HEK293 (cell line): Measurements from ENCODE around the gene GLTPD2.
A peak's percentile ranks its signal among the peaks of the same experiment; 100 is the strongest.

Source experiments
- CTCF ChIA-PET: fragments of 350-600 bp; formaldehyde crosslinking; extraction: SDS; loops from one replicate; lab custom pipeline; 2021; ENCODE audit warnings: antibody characterized with exemption; lab: Yijun Ruan, JAX
- POLR2A ChIA-PET: fragments of 300-600 bp; formaldehyde crosslinking; extraction: SDS; loops from one replicate; lab custom pipeline; 2020; ENCODE audit warnings: antibody characterized with exemption, inconsistent platforms; lab: Yijun Ruan, JAX
- H3K27ac ChIP-seq: fragments of 200-500 bp; sonication (Bioruptor generic); 2 replicates; pipeline ENCODE4 v1.5.1; 2014; ENCODE audit warnings: low read depth, low read length, control low read depth, inconsistent platforms; ENCODE audit errors: extremely low read depth
- H3K36me3 ChIP-seq, 2 experiments: fragments of 200-500 bp in 1 of 2; sonication (Bioruptor generic) in 1 of 2; 1 replicate in 1 of 2; 2 replicates in 1 of 2; pipeline ENCODE4 v1.5.1; 2014 to 2017; ENCODE audit warnings: inconsistent platforms in 2 of 2, low read length in 2 of 2; ENCODE audit not compliant: control insufficient read depth in 2 of 2, insufficient read depth in 1 of 2
- H3K4me1 ChIP-seq: fragments of 200-500 bp; sonication (Bioruptor generic); 2 replicates; pipeline ENCODE4 v1.5.1; 2014; ENCODE audit warnings: mild to moderate bottlenecking, low read length, inconsistent platforms; ENCODE audit not compliant: control insufficient read depth, insufficient read depth
- H3K4me3 ChIP-seq: 2 replicates; pipeline ENCODE4 v1.5.1; 2011; ENCODE audit warnings: low read depth, mild to moderate bottlenecking, control low read depth, low read length, moderate library complexity
- H3K9me3 ChIP-seq: fragments of 200-500 bp; sonication (Bioruptor generic); 2 replicates; pipeline ENCODE4 v1.5.1; 2014; ENCODE audit warnings: low read depth, low read length, inconsistent platforms; ENCODE audit not compliant: control insufficient read depth, insufficient read depth
- ATF2 ChIP-seq: fragments of 450-650 bp; formaldehyde crosslinking; IDR thresholded peaks from 2 replicates; pipeline ENCODE4 v1.5.1; 2016; ENCODE audit warnings: missing biosample characterization, missing genetic modification characterization, low read depth
- SP3 ChIP-seq: fragments of 450-650 bp; formaldehyde crosslinking; IDR thresholded peaks from 2 replicates; pipeline ENCODE4 v1.5.1; 2016; ENCODE audit warnings: missing biosample characterization, missing genetic modification characterization
- YY1 ChIP-seq: fragments of 450-650 bp; formaldehyde crosslinking; IDR thresholded peaks from 2 replicates; pipeline ENCODE4 v1.5.1; 2018; ENCODE audit warnings: missing biosample characterization, missing genetic modification characterization
- ZBTB20 ChIP-seq: fragments of 450-650 bp; formaldehyde crosslinking; IDR thresholded peaks from 2 replicates; pipeline ENCODE4 v1.5.1; 2016; ENCODE audit warnings: missing biosample characterization, missing genetic modification characterization
- ZBTB8A ChIP-seq: fragments of 450-650 bp; formaldehyde crosslinking; IDR thresholded peaks from 2 replicates; pipeline ENCODE4 v1.5.1; 2016; ENCODE audit warnings: missing biosample characterization, missing genetic modification characterization
- ZEB2 ChIP-seq: fragments of 450-650 bp; formaldehyde crosslinking; IDR thresholded peaks from 2 replicates; pipeline ENCODE4 v1.5.1; 2016; ENCODE audit warnings: missing biosample characterization, missing genetic modification characterization
- ZNF114 ChIP-seq: fragments of 450-650 bp; formaldehyde crosslinking; IDR thresholded peaks from 2 replicates; pipeline ENCODE4 v1.5.0; 2017; ENCODE audit warnings: missing biosample characterization, missing genetic modification characterization
- ZNF138 ChIP-seq: fragments of 450-650 bp; formaldehyde crosslinking; IDR thresholded peaks from 2 replicates; pipeline ENCODE4 v1.5.1; 2016; ENCODE audit warnings: missing biosample characterization, missing genetic modification characterization, borderline replicate concordance
- ZNF148 ChIP-seq: fragments of 450-650 bp; formaldehyde crosslinking; IDR thresholded peaks from 2 replicates; pipeline ENCODE4 v1.5.0; 2017; ENCODE audit warnings: missing biosample characterization, missing genetic modification characterization, borderline replicate concordance
- ZNF184 ChIP-seq: fragments of 450-650 bp; IDR thresholded peaks from 2 replicates; pipeline ENCODE4 v1.5.1; 2018; ENCODE audit warnings: missing biosample characterization, mild to moderate bottlenecking, missing genetic modification characterization
- ZNF214 ChIP-seq: fragments of 450-650 bp; formaldehyde crosslinking; IDR thresholded peaks from 2 replicates; pipeline ENCODE4 v1.5.1; 2017; ENCODE audit warnings: missing biosample characterization, mild to moderate bottlenecking, missing genetic modification characterization, borderline replicate concordance
- ZNF223 ChIP-seq: fragments of 450-650 bp; formaldehyde crosslinking; IDR thresholded peaks from 2 replicates; pipeline ENCODE4 v1.5.1; 2016; ENCODE audit warnings: missing biosample characterization, missing genetic modification characterization
- ZNF274 ChIP-seq, 2 experiments: fragments of 200-500 bp in 1 of 2; fragments of 450-650 bp in 1 of 2; sonication (Bioruptor generic) in 1 of 2; formaldehyde crosslinking in 1 of 2; IDR thresholded peaks; 2 replicates each; pipeline versions ENCODE4 v1.5.1 to v1.6.1; 2014 to 2016; ENCODE audit warnings: borderline replicate concordance in 1 of 2, inconsistent platforms in 1 of 2, low read length in 1 of 2, missing biosample characterization in 1 of 2, missing genetic modification characterization in 1 of 2
- ZNF423 ChIP-seq: fragments of 450-650 bp; formaldehyde crosslinking; IDR thresholded peaks from 2 replicates; pipeline ENCODE4 v1.5.1; 2016; ENCODE audit warnings: missing biosample characterization, missing genetic modification characterization
- ZNF426 ChIP-seq: fragments of 450-650 bp; formaldehyde crosslinking; IDR thresholded peaks from 2 replicates; pipeline ENCODE4 v1.5.1; 2017; ENCODE audit warnings: missing biosample characterization, missing genetic modification characterization, mild to moderate bottlenecking, inconsistent platforms, moderate library complexity
- ZNF433 ChIP-seq: fragments of 450-650 bp; formaldehyde crosslinking; IDR thresholded peaks from 2 replicates; pipeline ENCODE4 v1.5.1; 2016; ENCODE audit warnings: missing biosample characterization, missing genetic modification characterization, low read depth
- ZNF48 ChIP-seq: fragments of 450-650 bp; formaldehyde crosslinking; IDR thresholded peaks from 2 replicates; pipeline ENCODE4 v1.5.1; 2016; ENCODE audit warnings: missing biosample characterization, missing genetic modification characterization
- ZNF510 ChIP-seq: fragments of 450-650 bp; formaldehyde crosslinking; IDR thresholded peaks from 2 replicates; pipeline ENCODE4 v1.5.1; 2018; ENCODE audit warnings: mild to moderate bottlenecking, missing genetic modification characterization, missing biosample characterization; ENCODE audit not compliant: insufficient replicate concordance
- ZNF530 ChIP-seq: fragments of 450-650 bp; formaldehyde crosslinking; IDR thresholded peaks from 2 replicates; pipeline ENCODE4 v1.5.1; 2016; ENCODE audit warnings: low read depth, missing biosample characterization, missing genetic modification characterization
- ZNF544 ChIP-seq: fragments of 450-650 bp; formaldehyde crosslinking; IDR thresholded peaks from 2 replicates; pipeline ENCODE4 v1.5.0; 2017; ENCODE audit warnings: missing biosample characterization, missing genetic modification characterization
- ZNF561 ChIP-seq: fragments of 450-650 bp; IDR thresholded peaks from 2 replicates; pipeline ENCODE4 v1.5.1; 2018; ENCODE audit warnings: missing biosample characterization, missing genetic modification characterization, borderline replicate concordance
- ZNF596 ChIP-seq: fragments of 450-650 bp; IDR thresholded peaks from 2 replicates; pipeline ENCODE4 v1.5.0; 2018; ENCODE audit warnings: missing biosample characterization, mild to moderate bottlenecking, missing genetic modification characterization, moderate library complexity
- ZNF624 ChIP-seq: fragments of 450-650 bp; formaldehyde crosslinking; IDR thresholded peaks from 2 replicates; pipeline ENCODE4 v1.5.1; 2017; ENCODE audit warnings: missing biosample characterization, missing genetic modification characterization
- ZNF629 ChIP-seq: fragments of 450-650 bp; formaldehyde crosslinking; IDR thresholded peaks from 2 replicates; pipeline ENCODE4 v1.5.1; 2017; ENCODE audit warnings: missing biosample characterization, missing genetic modification characterization
- ZNF785 ChIP-seq: fragments of 450-650 bp; formaldehyde crosslinking; IDR thresholded peaks from 2 replicates; pipeline ENCODE4 v1.5.1; 2016; ENCODE audit warnings: missing biosample characterization, missing genetic modification characterization
- TF ChIP-seq, protein P1 (sequence below): fragments of 450-650 bp; formaldehyde crosslinking; IDR thresholded peaks from 2 replicates; pipeline ENCODE4 v1.5.1; 2016; ENCODE audit warnings: missing biosample characterization, missing genetic modification characterization, low read depth
- TF ChIP-seq, protein P2 (sequence below): fragments of 450-650 bp; formaldehyde crosslinking; IDR thresholded peaks from 2 replicates; pipeline ENCODE4 v1.5.1; 2016; ENCODE audit warnings: missing biosample characterization, missing genetic modification characterization

The GLTPD2 gene

GRCh38 chr17:4789701-4789950, 862 bp downstream of the GLTPD2 start (continued):
- TF ChIP-seq ZNF510 (tag by site-specific recombination) (no peak), ZEB2 (tag by site-specific recombination) (0 out of 2 replicates have a peak, but pooled peaks have one; percentile 24), ZNF426 (tag by site-specific recombination) (no peak), ZNF544 (tag by site-specific recombination) (no peak), ZNF433 (no peak), ZNF785 (no peak), ZNF214 (tag by site-specific recombination) (no peak), ZNF184 (tag by site-specific recombination) (no peak), ZNF138 (tag by site-specific recombination) (no peak), ZBTB20 (tag by site-specific recombination) (no peak; the same call in 1 of the 2 replicates), ZNF114 (no peak), ZNF223 (tag by site-specific recombination) (no peak), ZNF629 (tag by site-specific recombination) (no peak)
- TF ChIP-seq, protein P1, sequence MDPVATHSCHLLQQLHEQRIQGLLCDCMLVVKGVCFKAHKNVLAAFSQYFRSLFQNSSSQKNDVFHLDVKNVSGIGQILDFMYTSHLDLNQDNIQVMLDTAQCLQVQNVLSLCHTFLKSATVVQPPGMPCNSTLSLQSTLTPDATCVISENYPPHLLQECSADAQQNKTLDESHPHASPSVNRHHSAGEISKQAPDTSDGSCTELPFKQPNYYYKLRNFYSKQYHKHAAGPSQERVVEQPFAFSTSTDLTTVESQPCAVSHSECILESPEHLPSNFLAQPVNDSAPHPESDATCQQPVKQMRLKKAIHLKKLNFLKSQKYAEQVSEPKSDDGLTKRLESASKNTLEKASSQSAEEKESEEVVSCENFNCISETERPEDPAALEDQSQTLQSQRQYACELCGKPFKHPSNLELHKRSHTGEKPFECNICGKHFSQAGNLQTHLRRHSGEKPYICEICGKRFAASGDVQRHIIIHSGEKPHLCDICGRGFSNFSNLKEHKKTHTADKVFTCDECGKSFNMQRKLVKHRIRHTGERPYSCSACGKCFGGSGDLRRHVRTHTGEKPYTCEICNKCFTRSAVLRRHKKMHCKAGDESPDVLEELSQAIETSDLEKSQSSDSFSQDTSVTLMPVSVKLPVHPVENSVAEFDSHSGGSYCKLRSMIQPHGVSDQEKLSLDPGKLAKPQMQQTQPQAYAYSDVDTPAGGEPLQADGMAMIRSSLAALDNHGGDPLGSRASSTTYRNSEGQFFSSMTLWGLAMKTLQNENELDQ (tag by site-specific recombination) = no peak

DNA sequence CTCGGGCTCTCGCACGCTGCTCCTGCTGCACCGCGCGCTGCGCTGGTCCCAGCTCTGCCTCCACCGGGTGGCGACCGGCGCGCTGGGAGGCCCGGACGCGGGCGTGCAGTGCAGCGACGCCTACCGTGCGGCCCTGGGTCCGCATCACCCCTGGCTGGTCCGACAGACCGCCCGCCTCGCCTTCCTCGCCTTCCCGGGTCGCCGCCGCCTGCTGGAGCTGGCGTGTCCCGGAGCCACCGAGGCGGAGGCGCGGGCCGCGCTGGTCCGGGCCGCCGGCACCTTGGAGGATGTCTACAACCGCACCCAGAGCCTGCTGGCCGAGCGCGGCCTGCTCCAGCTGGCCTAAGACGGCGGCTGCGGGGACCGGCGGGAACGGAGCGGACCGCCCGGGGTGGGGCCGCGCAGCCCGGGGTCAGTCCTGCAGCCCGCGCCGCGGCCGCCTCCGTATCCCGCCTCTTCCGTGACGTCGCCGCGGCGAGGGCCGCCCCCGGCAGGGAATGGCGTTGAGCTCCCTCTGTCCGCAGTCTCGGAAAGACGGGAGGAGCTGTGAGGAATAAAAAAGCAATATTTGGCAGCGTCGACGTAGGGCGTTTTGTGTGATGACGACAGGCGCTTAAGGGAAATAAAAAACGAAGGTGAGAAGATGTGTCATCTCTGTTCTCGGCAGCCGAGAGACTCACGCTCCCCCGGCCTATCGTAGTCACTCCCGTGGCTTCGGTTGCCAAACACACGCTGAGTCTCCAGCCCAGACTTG, 1.4 kb downstream of the GLTPD2 start:
- ChIA-PET CTCF (interaction anchor here (0.6 to 4.9 kb wide), 47 partner anchors 9 to 845 kb away, joined by 3 to 37 read pairs (median 4); partner anchors contain the start of genes ARRB2, MED11, PELP1 and PLD2), POLR2A (interaction anchor here (0.5 to 3.8 kb wide), 27 partner anchors 9 to 235 kb away, joined by 3 to 31 read pairs (median 4); partner anchors contain the start of genes ARRB2, CHRNE, CXCL16 and MED11)
- H3K36me3 ChIP-seq = no peaks in the 10 kb centered on the region
- peaks cover 4% of the 10 kb centered on the region for H3K4me1 ChIP-seq
- peak overlapping the region; percentile 96 for H3K27ac ChIP-seq
- peak overlapping the region; percentile 62 for H3K4me3 ChIP-seq
- no peaks in the 10 kb centered on the region for H3K9me3 ChIP-seq
- TF ChIP-seq ATF2 (tag by site-specific recombination) (peak; percentile 84), ZNF148 (0 out of 2 replicates have a peak, but pooled peaks have one; percentile 47), ZNF596 (tag by site-specific recombination) (peak; percentile 51; the same call in 1 of the 2 replicates), ZNF423 (tag by site-specific recombination) (peak; percentile 74), ZBTB8A (tag by site-specific recombination) (peak; percentile 88), ZNF184 (tag by site-specific recombination) (peak; percentile 11; the same call in 1 of the 2 replicates), SP3 (tag by site-specific recombination) (peak; percentile 48), ZNF785 (peak; percentile 68; the same call in 1 of the 2 replicates), ZNF561 (tag by site-specific recombination) (peak; percentile 92), ZNF624 (no peak), YY1 (tag by site-specific recombination) (peak; percentile 49; the same call in 1 of the 2 replicates), ZNF530 (tag by site-specific recombination) (no peak), ZNF274 (IDR thresholded peaks at IDR 0.05; ENCODE audit: low read length) (no peak), ZNF274 (tag by site-specific recombination; IDR thresholded peaks at IDR 0.05; ENCODE audit: borderline replicate concordance) (no peak), ZNF48 (no peak)
- TF ChIP-seq, protein P2, sequence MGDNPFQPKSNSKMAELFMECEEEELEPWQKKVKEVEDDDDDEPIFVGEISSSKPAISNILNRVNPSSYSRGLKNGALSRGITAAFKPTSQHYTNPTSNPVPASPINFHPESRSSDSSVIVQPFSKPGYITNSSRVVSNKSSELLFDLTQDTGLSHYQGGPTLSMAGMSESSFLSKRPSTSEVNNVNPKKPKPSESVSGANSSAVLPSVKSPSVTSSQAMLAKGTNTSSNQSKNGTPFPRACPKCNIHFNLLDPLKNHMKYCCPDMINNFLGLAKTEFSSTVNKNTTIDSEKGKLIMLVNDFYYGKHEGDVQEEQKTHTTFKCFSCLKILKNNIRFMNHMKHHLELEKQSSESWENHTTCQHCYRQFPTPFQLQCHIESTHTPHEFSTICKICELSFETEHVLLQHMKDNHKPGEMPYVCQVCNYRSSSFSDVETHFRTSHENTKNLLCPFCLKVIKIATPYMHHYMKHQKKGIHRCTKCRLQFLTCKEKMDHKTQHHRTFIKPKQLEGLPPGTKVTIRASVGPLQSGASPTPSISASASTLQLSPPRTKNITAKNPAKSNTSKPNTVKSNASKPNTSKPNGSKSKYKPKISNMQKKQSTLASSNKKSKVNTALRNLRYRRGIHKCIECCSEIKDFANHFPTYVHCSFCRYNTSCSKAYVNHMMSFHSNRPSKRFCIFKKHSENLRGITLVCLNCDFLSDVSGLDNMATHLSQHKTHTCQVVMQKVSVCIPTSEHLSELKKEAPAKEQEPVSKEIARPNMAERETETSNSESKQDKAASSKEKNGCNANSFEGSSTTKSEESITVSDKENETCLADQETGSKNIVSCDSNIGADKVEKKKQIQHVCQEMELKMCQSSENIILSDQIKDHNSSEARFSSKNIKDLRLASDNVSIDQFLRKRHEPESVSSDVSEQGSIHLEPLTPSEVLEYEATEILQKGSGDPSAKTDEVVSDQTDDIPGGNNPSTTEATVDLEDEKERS (tag by site-specific recombination) = no peak
